ENCODE data around the gene CSNK1A1.

Gene CSNK1A1

DNA sequence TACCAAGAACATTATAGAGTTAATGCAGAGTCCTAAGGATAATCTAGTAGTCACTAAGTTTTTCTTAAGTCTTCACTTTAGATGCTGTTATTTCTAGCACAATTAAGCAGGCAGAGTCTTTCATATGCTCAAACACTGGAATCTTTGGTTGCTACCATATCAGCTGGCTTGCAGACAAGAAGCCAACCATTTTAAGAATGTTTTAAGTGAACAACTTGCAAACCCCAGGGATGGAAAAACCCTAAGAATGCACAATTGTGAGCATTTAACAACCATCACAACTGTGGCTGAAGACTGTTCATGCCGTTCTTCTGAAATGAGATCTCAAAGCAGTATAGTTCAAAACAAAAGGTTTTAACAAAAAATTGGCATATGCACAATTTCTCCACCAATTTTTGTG lies 55.1 kb downstream of the CSNK1A1 start:
- TF ChIP-seq, protein P1, sequence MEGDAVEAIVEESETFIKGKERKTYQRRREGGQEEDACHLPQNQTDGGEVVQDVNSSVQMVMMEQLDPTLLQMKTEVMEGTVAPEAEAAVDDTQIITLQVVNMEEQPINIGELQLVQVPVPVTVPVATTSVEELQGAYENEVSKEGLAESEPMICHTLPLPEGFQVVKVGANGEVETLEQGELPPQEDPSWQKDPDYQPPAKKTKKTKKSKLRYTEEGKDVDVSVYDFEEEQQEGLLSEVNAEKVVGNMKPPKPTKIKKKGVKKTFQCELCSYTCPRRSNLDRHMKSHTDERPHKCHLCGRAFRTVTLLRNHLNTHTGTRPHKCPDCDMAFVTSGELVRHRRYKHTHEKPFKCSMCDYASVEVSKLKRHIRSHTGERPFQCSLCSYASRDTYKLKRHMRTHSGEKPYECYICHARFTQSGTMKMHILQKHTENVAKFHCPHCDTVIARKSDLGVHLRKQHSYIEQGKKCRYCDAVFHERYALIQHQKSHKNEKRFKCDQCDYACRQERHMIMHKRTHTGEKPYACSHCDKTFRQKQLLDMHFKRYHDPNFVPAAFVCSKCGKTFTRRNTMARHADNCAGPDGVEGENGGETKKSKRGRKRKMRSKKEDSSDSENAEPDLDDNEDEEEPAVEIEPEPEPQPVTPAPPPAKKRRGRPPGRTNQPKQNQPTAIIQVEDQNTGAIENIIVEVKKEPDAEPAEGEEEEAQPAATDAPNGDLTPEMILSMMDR (IDR thresholded peaks at IDR 0.05; ENCODE audit: extremely low read depth, insufficient read depth, missing control alignments), result no peak
- DNase-seq (ENCODE audit: low spot score), result no peak
- in situ Hi-C loops (cut with MboI; ENCODE audit: low pct_unique_long_range_greater_than_20kb, low sequenced_read_pairs, unreplicated experiment), result no loop called here

DNA sequence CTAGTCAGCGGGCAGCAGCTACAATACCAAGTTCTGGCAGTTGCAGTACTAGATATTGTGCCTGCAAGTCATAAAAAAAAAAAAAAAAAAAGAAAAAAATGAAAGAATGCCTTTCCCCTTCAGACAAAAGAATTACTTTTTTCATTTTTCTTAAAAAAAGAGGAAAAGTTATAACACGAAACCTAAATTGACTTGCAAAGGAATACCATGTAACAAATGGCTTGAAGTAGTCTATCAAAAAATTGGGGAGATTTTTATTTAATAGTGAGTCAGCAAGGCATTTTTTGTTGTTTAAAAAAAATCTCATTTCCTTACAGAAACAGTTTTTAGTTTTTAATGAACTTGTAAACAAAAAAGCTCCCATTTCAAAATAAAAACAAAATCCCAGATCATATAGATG lies 55.6 kb downstream of the CSNK1A1 start:
- in situ Hi-C loops (cut with MboI; ENCODE audit: low pct_unique_long_range_greater_than_20kb, low sequenced_read_pairs, unreplicated experiment), result no loop called here
- TF ChIP-seq, protein P1 (IDR thresholded peaks at IDR 0.05; ENCODE audit: extremely low read depth, insufficient read depth, missing control alignments), result no peak
- no peak for DNase-seq (ENCODE audit: low spot score)

DNA sequence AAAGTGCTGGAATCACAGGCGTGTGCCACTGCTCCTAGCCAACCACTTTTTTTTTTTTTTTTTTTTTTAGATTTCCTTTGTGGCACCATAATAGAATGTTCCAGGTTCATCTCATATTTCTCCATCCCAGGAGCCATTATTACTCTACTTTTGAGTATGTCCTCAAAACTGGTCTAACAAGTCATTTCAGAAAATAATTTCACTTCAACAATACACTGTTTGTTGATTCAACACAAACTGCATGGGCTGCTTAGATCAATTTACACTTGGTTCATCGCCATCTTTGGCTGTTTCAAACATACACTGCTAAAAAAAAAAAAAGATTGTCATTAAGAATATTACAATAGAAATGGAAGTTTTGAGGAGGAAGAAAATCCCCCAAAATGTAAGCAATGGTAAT lies 57.9 kb downstream of the CSNK1A1 start:
- DNase-seq (ENCODE audit: low spot score), result no peak
- TF ChIP-seq, protein P1 (IDR thresholded peaks at IDR 0.05; ENCODE audit: extremely low read depth, insufficient read depth, missing control alignments), result no peak
- in situ Hi-C loops (cut with MboI; ENCODE audit: low pct_unique_long_range_greater_than_20kb, low sequenced_read_pairs, unreplicated experiment), result no loop called here

DNA sequence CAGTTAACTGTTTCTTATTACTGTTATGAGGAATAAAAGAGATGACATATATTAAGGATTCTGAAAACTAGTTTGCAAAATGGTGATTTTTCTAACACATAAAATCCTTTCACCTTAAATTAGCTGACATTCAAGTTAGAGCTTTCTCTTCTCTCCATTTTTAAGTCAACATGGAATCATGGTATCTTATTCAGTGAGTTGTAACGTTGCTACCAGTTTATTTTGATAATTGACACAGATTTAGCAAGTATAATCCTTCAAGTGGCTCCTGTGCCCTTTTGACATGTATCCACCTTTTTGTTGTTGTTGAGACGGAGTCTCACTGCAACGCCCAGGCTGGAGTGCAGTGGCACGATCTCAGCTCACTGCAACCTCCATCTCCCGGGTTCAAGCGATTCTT lies 58.5 kb downstream of the CSNK1A1 start:
- no peak for DNase-seq (ENCODE audit: low spot score)

DNA sequence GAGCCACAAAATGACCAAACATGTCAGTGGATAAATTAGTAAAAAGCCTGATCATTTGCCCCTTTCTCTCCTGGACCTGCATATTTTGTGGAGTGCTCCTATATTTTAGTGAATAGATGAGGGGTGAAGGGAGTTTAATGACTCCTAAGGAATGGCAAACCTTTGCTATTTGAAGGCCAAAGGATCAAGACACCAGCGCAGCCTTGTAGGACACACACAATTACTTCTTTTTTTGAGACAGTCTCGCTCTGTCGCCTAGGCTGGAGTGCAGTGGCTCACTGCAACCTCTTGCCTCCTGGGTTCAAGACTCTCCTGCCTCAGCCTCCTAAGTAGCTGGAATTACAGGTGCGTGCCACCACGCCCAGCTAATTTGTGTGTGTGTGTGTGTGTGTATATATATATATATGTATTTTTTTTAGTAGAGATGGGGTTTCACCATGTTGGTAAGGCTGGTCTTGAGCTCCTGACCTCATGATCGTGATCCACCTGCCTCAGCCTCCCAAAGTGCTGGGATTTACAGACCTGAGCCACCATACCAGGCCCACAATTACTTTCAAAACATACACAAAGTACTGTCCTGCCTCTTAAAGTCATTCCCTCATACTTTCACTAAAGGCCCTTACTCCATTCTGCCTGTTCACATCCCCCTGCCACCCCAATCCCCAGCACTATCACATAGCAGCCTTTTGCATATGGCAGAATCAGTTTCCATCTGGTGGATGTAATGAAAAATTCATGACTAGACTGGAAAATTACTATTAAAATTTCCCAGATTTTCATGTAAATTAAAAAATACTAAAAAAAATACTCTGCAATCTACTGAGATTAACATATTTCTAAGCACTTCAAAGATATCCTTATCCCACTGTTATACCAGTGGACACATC lies 60.4 kb downstream of the CSNK1A1 start:
- in situ Hi-C loops (cut with MboI; ENCODE audit: low pct_unique_long_range_greater_than_20kb, low sequenced_read_pairs, unreplicated experiment), result no loop called here
- TF ChIP-seq, protein P1 (IDR thresholded peaks at IDR 0.05; ENCODE audit: extremely low read depth, insufficient read depth, missing control alignments), result no peak
- no peak for DNase-seq (ENCODE audit: low spot score)

More for the DNA sequence above, 58.5 kb downstream of the CSNK1A1 start:
- TF ChIP-seq, protein P1 (IDR thresholded peaks at IDR 0.05; ENCODE audit: extremely low read depth, insufficient read depth, missing control alignments), result no peak
- in situ Hi-C loops (cut with MboI; ENCODE audit: low pct_unique_long_range_greater_than_20kb, low sequenced_read_pairs, unreplicated experiment), result no loop called here

DNA sequence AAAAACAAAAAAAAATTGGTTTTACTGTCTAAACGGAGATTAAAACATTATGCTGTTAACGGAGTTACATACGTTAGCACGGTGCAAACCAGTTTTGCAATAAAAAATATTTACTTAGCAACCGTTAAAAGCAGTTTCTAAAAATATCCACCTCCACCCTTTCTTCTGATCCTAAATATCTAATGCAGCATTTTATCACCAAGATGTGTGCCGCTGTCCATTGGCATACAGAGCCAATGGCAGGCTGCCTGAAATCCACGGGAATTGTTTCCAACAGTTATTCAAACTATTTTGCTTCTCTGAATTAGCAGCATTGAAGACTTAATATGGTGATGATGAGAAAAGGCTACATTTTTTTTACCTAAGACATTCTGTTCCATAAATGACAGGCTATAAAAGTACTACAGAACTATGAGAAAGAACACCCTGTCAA lies 61.6 kb downstream of the CSNK1A1 start:
- in situ Hi-C loops (cut with MboI; ENCODE audit: low pct_unique_long_range_greater_than_20kb, low sequenced_read_pairs, unreplicated experiment), result no loop called here
- no peak for DNase-seq (ENCODE audit: low spot score)
- TF ChIP-seq, protein P1 (IDR thresholded peaks at IDR 0.05; ENCODE audit: extremely low read depth, insufficient read depth, missing control alignments), result no peak

Measured in GM13977 (cell line).